ENCODE results near the gene KRTAP5-1.
"Not testable (repeated sequence)": the region's sequence is repeated elsewhere in the genome, so short reads cannot be mapped to it uniquely, and the experiment has no call there.

DNA sequence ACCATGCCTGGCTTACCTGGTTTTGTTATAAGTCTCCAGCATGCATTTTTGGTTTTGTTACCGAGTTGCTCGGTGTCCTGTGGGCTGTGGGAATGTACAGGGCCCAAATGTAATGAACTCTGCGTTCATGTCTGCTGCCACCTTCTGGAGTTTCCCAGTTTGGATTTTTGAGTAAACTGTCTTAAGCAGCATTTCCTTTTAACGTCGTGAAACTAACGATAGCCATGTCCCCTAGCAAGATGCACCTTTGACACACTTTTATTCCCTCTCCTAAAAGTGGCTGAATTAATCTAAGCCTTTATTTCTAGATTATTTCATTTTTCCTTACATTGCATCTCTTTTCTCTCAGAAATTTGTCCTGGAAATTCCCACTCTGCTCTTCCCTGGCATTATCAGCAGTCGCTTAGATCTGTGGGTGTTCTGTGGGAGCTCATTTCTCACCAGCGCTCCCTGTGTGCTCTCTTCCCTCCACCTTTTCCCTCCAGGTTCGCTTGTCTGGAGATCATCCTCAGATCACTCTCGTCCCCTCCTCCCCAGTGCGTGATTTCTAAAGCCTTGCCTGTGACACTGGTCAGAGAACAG, 11.0 kb upstream of the KRTAP5-1 start:
- TF ChIP-seq, protein P1, sequence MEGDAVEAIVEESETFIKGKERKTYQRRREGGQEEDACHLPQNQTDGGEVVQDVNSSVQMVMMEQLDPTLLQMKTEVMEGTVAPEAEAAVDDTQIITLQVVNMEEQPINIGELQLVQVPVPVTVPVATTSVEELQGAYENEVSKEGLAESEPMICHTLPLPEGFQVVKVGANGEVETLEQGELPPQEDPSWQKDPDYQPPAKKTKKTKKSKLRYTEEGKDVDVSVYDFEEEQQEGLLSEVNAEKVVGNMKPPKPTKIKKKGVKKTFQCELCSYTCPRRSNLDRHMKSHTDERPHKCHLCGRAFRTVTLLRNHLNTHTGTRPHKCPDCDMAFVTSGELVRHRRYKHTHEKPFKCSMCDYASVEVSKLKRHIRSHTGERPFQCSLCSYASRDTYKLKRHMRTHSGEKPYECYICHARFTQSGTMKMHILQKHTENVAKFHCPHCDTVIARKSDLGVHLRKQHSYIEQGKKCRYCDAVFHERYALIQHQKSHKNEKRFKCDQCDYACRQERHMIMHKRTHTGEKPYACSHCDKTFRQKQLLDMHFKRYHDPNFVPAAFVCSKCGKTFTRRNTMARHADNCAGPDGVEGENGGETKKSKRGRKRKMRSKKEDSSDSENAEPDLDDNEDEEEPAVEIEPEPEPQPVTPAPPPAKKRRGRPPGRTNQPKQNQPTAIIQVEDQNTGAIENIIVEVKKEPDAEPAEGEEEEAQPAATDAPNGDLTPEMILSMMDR (IDR thresholded peaks at IDR 0.05 in 4 of 5, conservative IDR thresholded peaks at IDR 0.05 in 1 of 5) = not testable (repeated sequence)
- TF ChIP-seq POLR2A (IDR thresholded peaks at IDR 0.05) = not testable (repeated sequence)
